K562 (cell line): ENCODE data around the gene FGF2. TPM values are rescaled to one million over a fixed set of nuclear protein-coding genes. Genes with fewer than 3 reads are reported as not detected.

Experiments used
- BCLAF1 ChIP-seq, 2 experiments: fragments of 450-650 bp in 1 of 2; IDR thresholded peaks; 2 replicates each; pipeline ENCODE4 v1.6.1; 2011 to 2017; ENCODE audit warnings: low read depth in 2 of 2, antibody characterized with exemption in 1 of 2, borderline replicate concordance in 1 of 2, low read length in 1 of 2, mild to moderate bottlenecking in 1 of 2, mixed read lengths in 1 of 2; ENCODE audit not compliant: control insufficient read depth in 1 of 2
- CREBBP ChIP-seq: IDR thresholded peaks from one replicate; pipeline ENCODE4 v1.6.1; 2012; ENCODE audit warnings: low read depth, mild to moderate bottlenecking, control low read depth, inconsistent platforms, low read length
- GTF3C2 ChIP-seq: IDR thresholded peaks from 3 replicates; pipeline ENCODE4 v1.6.1; 2011; ENCODE audit warnings: borderline replicate concordance, mild to moderate bottlenecking, moderate library complexity; ENCODE audit not compliant: insufficient read length; ENCODE audit errors: extremely low read depth
- RBM17 ChIP-seq: fragments of 200-400 bp; formaldehyde crosslinking; IDR thresholded peaks from 2 replicates; pipeline ENCODE4 v1.6.1; 2017; ENCODE audit warnings: low read depth, mild to moderate bottlenecking, low read length, borderline replicate concordance
- RHOXF2B ChIP-seq: fragments of 250-450 bp; sonication (Bioruptor Pico); conservative IDR thresholded peaks from 2 replicates; pipeline ENCODE4 v1.5.1; 2021
- SRF ChIP-seq, 2 experiments: fragments of 250-450, 450-650 bp in 1 of 2; sonication (Bioruptor Pico) in 1 of 2; sonication (generic) in 1 of 2; formaldehyde crosslinking; IDR thresholded peaks; 2 replicates each; pipeline versions ENCODE4 v1.5.0 to v1.5.1; 2020 to 2022; ENCODE audit warnings: mild to moderate bottlenecking in 1 of 2, missing genetic modification reagents in 1 of 2
- STAG1 ChIP-seq: sonication (generic); formaldehyde crosslinking; IDR thresholded peaks from 2 replicates; pipeline ENCODE4 v1.5.0; 2020; ENCODE audit warnings: missing genetic modification reagents, borderline replicate concordance
- TAF1 ChIP-seq: IDR thresholded peaks from 2 replicates; pipeline ENCODE4 v1.6.1; 2011; ENCODE audit warnings: mild to moderate bottlenecking, low read length, moderate library complexity; ENCODE audit not compliant: insufficient read depth, control insufficient read depth, severe bottlenecking; ENCODE audit errors: extremely low read depth
- TAF7 ChIP-seq: fragments of 450-650 bp; IDR thresholded peaks from 2 replicates; pipeline ENCODE4 v1.6.1; 2016; ENCODE audit warnings: missing genetic modification characterization, missing compliant biosample characterization
- USF1 ChIP-seq: sonication (generic); formaldehyde crosslinking; IDR thresholded peaks from 2 replicates; pipeline ENCODE4 v1.9.0; 2022; ENCODE audit warnings: mild to moderate bottlenecking, missing genetic modification reagents
- polyA plus RNA-seq, 8 experiments: library from polyadenylated mRNA; depleted of rRNA in 4 of 8; stranded (reverse) in 5 of 8; unstranded in 3 of 8; fragments of >200 nt; fragmentation: Nextera tagmentation in 2 of 8; fragmentation: Illumina TruSeq in 1 of 8; extraction: Ambion mirVana in 2 of 8; extraction: Trizol in 1 of 8; gene quantifications; 2 replicates each; pipeline versions ENCODE4 v1.2.1 to v1.2.3, GENCODE V29; 2011 to 2014; ENCODE audit warnings: inconsistent platforms in 1 of 8, missing spikeins in 1 of 8
- total RNA-seq, 7 experiments: library from RNA; depleted of rRNA in 6 of 7; stranded (reverse); fragments of >200 nt in 6 of 7; fragmentation: Illumina TruSeq in 2 of 7; extraction: Trizol in 2 of 7; gene quantifications; 2 replicates each; pipeline versions ENCODE4 v1.2.1 to v1.2.3, GENCODE V29; 2011 to 2021; ENCODE audit warnings: low replicate concordance in 1 of 7

FGF2 gene
- total and polyA plus RNA-seq, 9 of the 15 experiments (the other 6 are each of a cell fraction or from before 2014, with no cell fraction given): 2.5 to 19.4 (median 9.2) TPM

- TF ChIP-seq BCLAF1 (IDR thresholded peaks at IDR 0.05; ENCODE audit: borderline replicate concordance in 1 of 2, control insufficient read depth in 1 of 2, low read depth in 2 of 2, low read length in 1 of 2) (0 out of 4 replicates have a peak, but pooled peaks of 1 of the 2 experiments have one; percentile 27), SRF (CRISPR knock-in tag; IDR thresholded peaks at IDR 0.05) (0 out of 4 replicates have a peak, but pooled peaks of 1 of the 2 experiments have one; percentile 48), TAF7 (tag) (no peak; the same call in 1 of the 2 replicates), USF1 (CRISPR knock-in tag) (0 out of 2 replicates have a peak, but pooled peaks have one; percentile 24), GTF3C2 (no peak), STAG1 (no peak), RHOXF2B (CRISPR knock-in tag) (no peak), TAF1 (peak; percentile 61), RBM17 (no peak), CREBBP (no peak)
These were observed 737 bp downstream of the FGF2 start (continued) for GRCh38 chr4:122827258-122827878.
